Suprapubic skin (tissue), 3 donors: ENCODE measurements around the gene AMH.

Experiments used
- CTCF ChIP-seq, 2 donors: fragments of 200-600 bp in 1 of 2; fragments of 450-650 bp in 1 of 2; sonication (generic) in 1 of 2; IDR thresholded peaks; one replicate each; pipeline ENCODE4 v1.5.1; 2016 to 2019; ENCODE audit warnings: antibody characterized with exemption in 2 of 2, mild to moderate bottlenecking in 1 of 2, moderate library complexity in 1 of 2
- POLR2AphosphoS5 ChIP-seq, 3 donors: sonication (generic); formaldehyde crosslinking; IDR thresholded peaks; one replicate each; pipeline ENCODE4 v1.6.1; 2017; ENCODE audit warnings: antibody characterized with exemption in 3 of 3

- no peak for TF ChIP-seq POLR2AphosphoS5 (IDR thresholded peaks at IDR 0.05)
- TF ChIP-seq CTCF (IDR thresholded peaks at IDR 0.05) = no peak
Observed at GRCh38 chr19:2219726-2220125, 29.4 kb upstream of the AMH start.
